CD4-positive, alpha-beta T cell treated with Interleukin-15 for 4 hours (primary cell): Measurements from ENCODE around the gene CD84.
"Not testable (repeated sequence)": the region's sequence is repeated elsewhere in the genome, so short reads cannot be mapped to it uniquely, and the experiment has no call there.

Experiments
- DNase-seq: peaks from one replicate; pipeline ENCODE4 v3.0.0-alpha.2; 2020; ENCODE audit warnings: low spot score

CD84 gene

DNA sequence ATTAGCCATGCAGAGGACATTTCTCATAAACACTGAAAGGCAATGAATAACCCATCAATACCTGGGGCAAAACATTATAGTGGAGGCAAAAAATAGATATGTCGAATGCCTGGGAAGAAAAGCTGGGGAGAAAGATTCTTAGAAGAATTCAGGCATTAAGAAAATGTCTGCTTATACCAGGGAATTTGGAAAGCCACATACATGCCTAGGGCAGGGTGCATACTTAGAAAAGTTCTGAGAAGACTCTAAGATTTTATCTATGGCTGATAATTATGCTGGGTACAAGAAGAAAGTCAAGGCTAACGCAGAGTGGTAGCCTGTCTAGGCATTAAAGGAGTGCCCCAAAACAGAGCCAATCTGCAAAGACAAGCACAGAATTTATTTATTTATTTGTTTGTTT lies 74.6 kb downstream of the CD84 start:
- no peak for DNase-seq

DNA sequence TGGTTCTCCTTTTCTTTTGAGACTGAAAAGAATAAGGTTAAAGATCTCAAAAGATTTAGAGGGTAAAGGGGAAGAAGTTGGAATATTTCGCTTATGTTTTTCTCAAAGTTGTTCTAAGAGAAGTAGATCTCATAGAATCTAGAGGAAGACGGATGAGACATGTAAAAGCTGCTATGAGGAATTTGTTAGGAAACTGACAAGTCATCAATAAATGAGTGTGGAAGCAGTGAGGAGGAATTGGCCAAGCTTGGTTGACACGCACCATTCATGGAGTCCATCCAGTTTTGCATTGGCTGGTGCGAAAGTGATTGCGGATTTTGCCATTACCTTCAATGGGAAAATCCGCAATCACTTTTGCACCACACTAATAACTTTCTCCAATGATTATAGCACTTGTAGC lies 76.2 kb downstream of the CD84 start:
- no peak for DNase-seq

DNA sequence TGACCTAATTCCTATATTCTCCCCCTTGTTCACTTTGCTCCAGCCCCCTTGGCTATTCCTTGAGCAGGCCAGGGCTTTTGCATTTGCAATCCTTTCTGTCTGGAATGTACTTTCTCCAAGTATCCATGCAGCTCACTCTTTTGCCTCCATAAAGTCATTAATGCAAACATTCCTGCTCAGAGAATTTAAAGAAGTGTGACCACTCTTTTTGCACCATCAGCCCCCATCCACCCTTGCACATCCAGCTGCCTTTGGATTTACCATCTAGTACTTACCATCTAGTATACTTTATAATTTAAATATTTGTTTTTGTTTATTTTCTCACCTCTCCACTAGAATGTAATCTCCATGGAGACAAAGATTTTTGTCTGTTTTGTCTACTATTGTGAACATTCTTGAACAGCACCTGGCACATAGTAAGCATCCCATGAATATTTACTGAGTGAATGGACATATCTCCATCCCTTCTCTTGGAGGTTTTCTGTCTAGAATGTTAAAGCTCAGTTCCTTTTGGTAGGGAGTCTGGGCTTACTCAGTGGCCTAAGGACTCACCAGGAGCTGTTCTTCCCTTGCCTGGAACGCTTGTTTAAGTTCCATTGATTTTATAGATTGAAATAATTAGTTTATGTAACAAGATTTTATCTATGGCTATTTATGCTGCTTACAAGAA lies 78.8 kb downstream of the CD84 start:
- no peak for DNase-seq

DNA sequence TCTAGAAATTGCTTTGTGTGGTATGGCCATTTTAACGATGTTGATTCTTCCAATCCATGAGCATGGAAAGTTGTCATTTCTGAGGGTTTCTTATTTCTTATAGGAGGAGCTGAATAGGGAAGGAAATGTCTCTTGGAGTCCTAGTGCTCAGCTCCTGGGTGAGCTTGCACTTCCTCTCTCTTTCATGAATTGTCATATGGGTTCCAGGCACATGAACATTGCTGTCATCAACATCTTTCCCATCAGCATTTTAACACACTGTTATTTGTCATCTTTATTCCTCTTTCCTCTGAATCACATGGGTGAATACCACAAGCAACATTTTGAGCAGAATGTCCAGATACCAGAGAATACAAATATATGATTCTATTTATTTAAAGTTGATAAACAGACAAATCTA lies 79.7 kb downstream of the CD84 start:
- DNase-seq, result no peak

DNA sequence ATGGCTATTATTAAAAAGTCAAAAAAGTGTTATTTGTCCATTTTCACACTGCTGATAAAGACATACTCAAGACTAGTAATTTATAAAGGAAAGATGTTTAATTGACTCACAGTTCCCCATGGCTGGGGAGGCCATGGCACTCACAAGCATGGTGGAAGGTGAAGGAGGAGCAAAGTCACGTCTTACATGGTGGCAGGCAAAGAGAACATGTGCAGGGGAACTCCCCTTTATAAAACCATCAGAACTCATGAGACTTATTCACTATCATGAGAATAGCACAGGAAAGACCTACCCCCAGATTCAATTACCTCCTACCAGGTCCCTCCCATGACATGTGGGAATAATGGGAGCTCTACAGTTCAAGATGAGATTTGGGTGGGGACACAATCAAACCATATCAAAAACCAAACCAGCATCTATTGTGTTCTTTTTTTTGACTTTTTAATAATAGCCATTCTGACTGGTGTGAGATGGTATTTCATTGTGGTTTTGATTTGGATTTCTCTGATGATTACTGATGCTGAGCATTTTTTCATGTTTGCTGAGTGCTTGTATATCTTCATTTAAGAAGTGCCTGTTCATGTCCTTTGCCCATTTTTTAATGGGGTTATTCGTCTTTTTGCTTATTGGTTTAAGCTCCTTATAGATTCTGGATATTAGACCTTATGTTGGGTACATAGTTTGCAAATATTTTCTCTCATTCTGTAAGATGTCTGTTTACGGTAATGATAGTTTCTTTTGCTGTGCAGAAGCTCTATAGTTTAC lies 80.8 kb downstream of the CD84 start:
- DNase-seq, result not testable (repeated sequence)

DNA sequence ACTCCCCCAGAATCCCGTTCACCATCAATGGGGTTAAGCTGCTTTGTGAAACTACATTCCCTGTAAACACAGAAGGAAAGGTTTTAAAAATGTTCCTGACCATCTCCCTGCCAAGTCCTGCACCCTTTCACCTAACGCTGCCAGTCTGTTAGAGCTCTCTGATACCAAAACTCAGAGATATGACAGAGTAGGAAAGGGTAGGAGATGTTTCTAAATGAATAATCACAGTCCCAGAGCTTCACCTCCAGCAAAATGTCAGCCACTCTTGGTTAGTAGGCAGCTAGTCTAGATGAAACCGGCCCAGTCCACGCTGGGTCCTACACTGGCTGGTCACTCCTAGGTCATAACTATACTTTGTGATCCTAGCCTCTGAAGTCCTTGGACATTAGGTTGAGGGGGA lies 83.0 kb downstream of the CD84 start:
- no peak for DNase-seq

DNA sequence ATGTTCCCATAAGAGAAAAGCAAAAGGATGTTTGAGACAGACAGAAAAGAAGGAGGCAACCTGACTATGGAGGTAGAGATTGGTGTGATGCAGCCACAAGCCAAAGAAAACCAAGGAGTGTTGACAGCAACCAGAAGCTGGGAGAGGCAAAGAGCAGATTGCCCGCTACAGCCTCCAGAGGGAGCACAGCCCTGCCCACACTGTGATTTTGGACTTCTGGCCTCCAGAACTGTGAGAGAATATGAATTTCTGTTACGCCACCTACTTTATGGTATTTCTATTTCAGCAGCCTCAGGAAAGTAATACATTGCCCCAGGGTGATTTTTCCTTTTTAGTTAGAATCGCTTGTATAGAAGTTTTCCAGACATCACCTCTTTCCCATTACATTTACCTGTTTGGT lies 84.7 kb downstream of the CD84 start:
- no peak for DNase-seq

DNA sequence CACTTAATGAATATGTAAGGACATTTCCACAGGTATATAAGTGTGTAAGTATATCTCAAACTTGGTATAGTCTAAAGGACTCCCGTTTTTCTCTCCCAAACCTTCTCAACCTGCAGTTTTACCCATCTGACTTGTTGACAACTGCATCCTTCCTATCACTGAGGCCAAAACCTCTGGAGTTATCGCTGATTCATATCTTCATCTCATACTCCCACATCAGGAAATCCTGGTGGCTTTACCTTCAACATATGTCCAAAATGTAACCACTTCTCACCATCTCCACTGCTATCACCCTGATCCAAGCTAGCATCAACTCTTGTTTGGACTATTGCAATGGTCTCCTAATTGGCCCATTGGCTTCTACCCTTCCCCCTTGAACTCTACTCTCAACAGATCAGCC lies 86.7 kb downstream of the CD84 start:
- no peak for DNase-seq

DNA sequence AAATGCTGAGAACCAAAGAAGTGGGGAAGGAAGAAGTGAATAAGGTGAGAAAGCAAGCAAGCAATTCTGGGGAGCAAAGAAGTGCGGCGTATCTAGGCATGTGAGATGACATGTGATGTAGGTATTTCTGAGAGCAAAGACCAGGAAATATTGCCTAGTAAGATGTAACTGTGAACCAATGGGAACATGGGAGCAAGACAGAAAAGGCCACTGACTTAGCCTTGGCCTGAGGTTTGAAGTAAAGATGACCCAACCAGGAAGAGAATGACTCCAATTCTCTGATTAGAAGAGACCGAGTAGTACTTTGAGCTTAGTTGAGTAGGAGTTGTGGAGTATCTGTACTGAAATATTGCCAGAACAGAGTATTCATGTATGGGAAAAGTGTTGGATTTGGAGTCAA lies 87.3 kb downstream of the CD84 start:
- DNase-seq, result no peak
